Transverse colon (tissue), 4 donors: ENCODE results near the gene DEAF1. TPM values are rescaled to one million over a fixed set of nuclear protein-coding genes. Genes with fewer than 3 reads are reported as not detected.
"Not testable (repeated sequence)": the region's sequence is repeated elsewhere in the genome, so short reads cannot be mapped to it uniquely, and the experiment has no call there.

Experiments
- DNase-seq: peaks from one replicate; pipeline ENCODE4 v3.0.0-alpha.2; 2019
- H3K27ac ChIP-seq, 4 donors: fragments of 200-600 bp; sonication (generic); 2 replicates each; pipeline ENCODE4 v1.5.1; 2016 to 2018; ENCODE audit warnings: inconsistent platforms in 4 of 4
- H3K27me3 ChIP-seq: fragments of 200-600 bp; sonication (generic); 2 replicates; pipeline ENCODE4 v1.5.1; 2017; ENCODE audit warnings: inconsistent platforms
- H3K36me3 ChIP-seq, 4 donors: fragments of 200-600 bp; sonication (generic); 2 replicates each; pipeline ENCODE4 v1.5.1; 2017 to 2019; ENCODE audit warnings: inconsistent platforms in 4 of 4
- H3K4me1 ChIP-seq, 4 donors: fragments of 200-600 bp; sonication (generic); 2 replicates each; pipeline ENCODE4 v1.5.1; 2017 to 2020; ENCODE audit warnings: inconsistent platforms in 4 of 4
- H3K4me3 ChIP-seq, 4 donors: fragments of 200-600 bp; sonication (generic); 1 replicate in 1 of 4; 2 replicates in 3 of 4; pipeline versions ENCODE4 v1.5.1 to v1.6.1; 2017 to 2019; ENCODE audit warnings: inconsistent platforms in 4 of 4
- H3K9me3 ChIP-seq, 2 donors: fragments of 200-600 bp; sonication (generic); 2 replicates each; pipeline ENCODE4 v1.5.1; 2017 to 2019; ENCODE audit warnings: inconsistent platforms in 2 of 2
- EP300 ChIP-seq: sonication (generic); formaldehyde crosslinking; IDR thresholded peaks from one replicate; pipeline ENCODE4 v1.6.1; 2017; ENCODE audit warnings: antibody characterized with exemption, low read depth
- POLR2A ChIP-seq: fragments of 450-650 bp; IDR thresholded peaks from one replicate; pipeline ENCODE4 v1.6.1; 2016; ENCODE audit warnings: antibody characterized with exemption, mild to moderate bottlenecking, moderate library complexity
- POLR2AphosphoS5 ChIP-seq, 3 donors: sonication (generic); formaldehyde crosslinking; IDR thresholded peaks; one replicate each; pipeline ENCODE4 v1.6.1; 2016; ENCODE audit warnings: antibody characterized with exemption in 3 of 3
- WGBS, 2 donors: methylation state at CpG; one replicate each; pipeline ENCODE4 v1.1.5; 2018; ENCODE audit warnings: low coverage in 1 of 2; 5-methylcytosine and 5-hydroxymethylcytosine counted together
- in situ Hi-C, 4 donors: fragments of 200-750 bp; cut with MboI; loops; one replicate each; pipeline versions ENCODE4 v1.15.0 to v1.15.1; 2017; ENCODE audit warnings: low sequenced_read_pairs in 3 of 4, low pct_ligation_motif_present in 1 of 4, low pct_unique_long_range_greater_than_20kb in 1 of 4
- intact Hi-C: fragments of 100-400 bp; cut with DNase I; formaldehyde crosslinking; loops from one replicate; pipeline ENCODE4 v1.15.1; 2023; ENCODE audit warnings: low total_unique reads
- total RNA-seq, 4 donors: library from RNA; depleted of rRNA; stranded (reverse); fragments of >200 nt; gene quantifications; one replicate each; pipeline ENCODE4 v1.1.0, GENCODE V29; 2016
- TF ChIP-seq, protein P1 (sequence below), 5 experiments: fragments of 200-600 bp in 3 of 5; fragments of 450-650 bp in 2 of 5; sonication (generic) in 3 of 5; IDR thresholded peaks; 1 replicate in 2 of 5; 2 replicates in 3 of 5; pipeline ENCODE4 v1.5.1; 2016 to 2017; ENCODE audit warnings: antibody characterized with exemption in 5 of 5, inconsistent platforms in 3 of 5, mild to moderate bottlenecking in 2 of 5, moderate library complexity in 1 of 5

The DEAF1 gene
- total RNA-seq, 4 donors from 2014 or later: 24.4 to 84.5 (median 34.0) TPM

DNA sequence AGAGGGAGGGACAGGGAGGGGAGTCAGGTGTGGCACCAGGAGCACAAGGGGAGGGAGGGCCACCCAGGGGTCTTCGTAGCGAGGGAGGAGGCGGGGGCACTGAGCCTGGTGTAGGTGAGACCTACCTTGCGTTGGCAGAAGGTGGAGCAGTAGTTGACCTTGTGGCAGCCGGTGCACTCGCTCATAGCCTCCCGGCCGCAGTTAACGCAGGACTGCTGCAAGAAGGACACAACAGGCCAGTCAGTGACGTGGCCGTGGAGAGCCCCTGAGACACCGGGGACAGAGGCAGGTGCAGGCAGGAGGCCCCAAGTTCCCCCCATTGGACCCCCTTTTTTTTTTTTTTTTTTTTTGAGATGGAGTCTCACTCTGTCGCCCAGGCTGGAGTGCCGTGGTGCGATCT lies 41.2 kb downstream of the DEAF1 start:
- 80 to 87% methylated on average over 1 to 15 of the region's 15 CpGs for WGBS, 2 donors
- in situ Hi-C loops: no loop called here
- DNase-seq: no peak

DNA sequence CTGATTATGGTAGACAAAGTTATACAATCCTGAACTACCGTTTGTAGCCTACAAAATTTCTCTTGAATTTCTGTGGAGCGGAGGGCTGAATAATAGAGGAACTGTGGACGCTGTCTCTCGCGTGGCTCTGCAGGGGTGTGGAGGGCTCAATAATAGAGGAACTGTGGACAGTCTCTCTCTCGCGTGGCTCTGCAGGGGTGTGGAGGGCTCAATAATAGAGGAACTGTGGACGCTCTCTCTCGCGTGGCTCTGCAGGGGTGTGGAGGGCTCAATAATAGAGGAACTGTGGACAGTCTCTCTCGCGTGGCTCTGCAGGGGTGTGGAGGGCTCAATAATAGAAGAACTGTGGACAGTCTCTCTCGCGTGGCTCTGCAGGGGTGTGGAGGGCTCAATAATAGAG lies 41.9 kb downstream of the DEAF1 start:
- in situ Hi-C loops, DNase-seq, H3K9me3 ChIP-seq, H3K4me3 ChIP-seq, H3K27me3 ChIP-seq, H3K27ac ChIP-seq, H3K36me3 ChIP-seq, intact Hi-C loops: not testable (repeated sequence)
- H3K4me1 ChIP-seq: peaks cover 0 to 17% (median 7%) of the 10 kb centered on the region in 4 donors
- WGBS, 2 donors: 89 to 100% methylated on average over 2 to 14 of the region's 14 CpGs

More for the DNA sequence above, 41.2 kb downstream of the DEAF1 start:
- Histone ChIP-seq H3K36me3 (peaks cover 0 to 2% (median 0%) of the 10 kb centered on the region in 4 donors), H3K4me1 (peaks cover 0 to 17% (median 7%) of the 10 kb centered on the region in 4 donors), H3K4me3 (no peak overlapping the region), H3K27ac (no peak overlapping the region), H3K27me3 (no peaks in the 10 kb centered on the region), H3K9me3 (no peaks in the 10 kb centered on the region)
- intact Hi-C loops: no loop called here
- TF ChIP-seq POLR2AphosphoS5 (IDR thresholded peaks at IDR 0.05) (no peak), POLR2A (no peak), EP300 (no peak)
- TF ChIP-seq, protein P1, sequence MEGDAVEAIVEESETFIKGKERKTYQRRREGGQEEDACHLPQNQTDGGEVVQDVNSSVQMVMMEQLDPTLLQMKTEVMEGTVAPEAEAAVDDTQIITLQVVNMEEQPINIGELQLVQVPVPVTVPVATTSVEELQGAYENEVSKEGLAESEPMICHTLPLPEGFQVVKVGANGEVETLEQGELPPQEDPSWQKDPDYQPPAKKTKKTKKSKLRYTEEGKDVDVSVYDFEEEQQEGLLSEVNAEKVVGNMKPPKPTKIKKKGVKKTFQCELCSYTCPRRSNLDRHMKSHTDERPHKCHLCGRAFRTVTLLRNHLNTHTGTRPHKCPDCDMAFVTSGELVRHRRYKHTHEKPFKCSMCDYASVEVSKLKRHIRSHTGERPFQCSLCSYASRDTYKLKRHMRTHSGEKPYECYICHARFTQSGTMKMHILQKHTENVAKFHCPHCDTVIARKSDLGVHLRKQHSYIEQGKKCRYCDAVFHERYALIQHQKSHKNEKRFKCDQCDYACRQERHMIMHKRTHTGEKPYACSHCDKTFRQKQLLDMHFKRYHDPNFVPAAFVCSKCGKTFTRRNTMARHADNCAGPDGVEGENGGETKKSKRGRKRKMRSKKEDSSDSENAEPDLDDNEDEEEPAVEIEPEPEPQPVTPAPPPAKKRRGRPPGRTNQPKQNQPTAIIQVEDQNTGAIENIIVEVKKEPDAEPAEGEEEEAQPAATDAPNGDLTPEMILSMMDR (IDR thresholded peaks at IDR 0.05): no peak

DNA sequence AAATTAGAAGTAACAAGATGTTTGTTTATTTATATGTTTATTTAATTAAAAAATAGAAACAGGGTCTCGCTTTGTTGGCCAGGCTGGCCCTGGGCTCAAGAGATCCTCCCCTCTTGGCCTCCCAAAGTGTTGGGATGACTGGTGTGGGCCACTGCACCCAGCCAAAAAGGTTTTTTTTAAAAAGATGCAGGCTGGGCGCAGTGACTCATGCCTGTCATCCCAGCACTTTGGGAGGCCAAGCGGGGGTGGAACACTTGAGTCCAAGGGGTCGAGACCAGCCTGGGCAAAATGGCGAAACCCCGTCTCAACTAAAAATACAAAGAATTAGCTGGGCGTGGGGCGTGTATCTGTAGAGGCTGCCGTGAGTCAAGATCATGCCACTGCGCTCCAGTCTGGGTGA lies 44.5 kb downstream of the DEAF1 start:
- H3K36me3 ChIP-seq: peaks cover 0 to 2% (median 0%) of the 10 kb centered on the region in 4 donors
- in situ Hi-C loops: no loop called here
- TF ChIP-seq POLR2A: no peak
- TF ChIP-seq EP300: no peak
- no peak for TF ChIP-seq POLR2AphosphoS5 (IDR thresholded peaks at IDR 0.05)
- TF ChIP-seq, protein P1 (IDR thresholded peaks at IDR 0.05): no peak

DNA sequence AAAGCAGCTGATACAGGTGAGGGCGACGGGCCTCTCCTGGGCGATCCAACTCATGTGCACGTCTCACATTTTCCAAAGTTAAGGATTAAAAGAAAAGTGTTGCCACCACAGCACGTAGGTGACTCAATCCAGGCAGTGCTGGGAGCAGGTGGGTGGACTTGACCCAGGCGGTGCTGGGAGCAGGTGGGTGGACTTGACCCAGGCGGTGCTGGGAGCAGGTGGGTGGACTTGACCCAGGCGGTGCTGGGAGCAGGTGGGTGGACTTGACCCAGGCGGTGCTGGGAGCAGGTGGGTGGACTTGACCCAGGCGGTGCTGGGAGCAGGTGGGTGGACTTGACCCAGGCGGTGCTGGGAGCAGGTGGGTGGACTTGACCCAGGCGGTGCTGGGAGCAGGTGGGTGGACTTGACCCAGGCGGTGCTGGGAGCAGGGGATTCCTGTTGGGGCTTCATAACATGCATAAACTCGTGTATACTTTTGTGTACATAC lies 47.3 kb downstream of the DEAF1 start:
- not testable (repeated sequence) for DNase-seq

More for the DNA sequence above, 44.5 kb downstream of the DEAF1 start:
- Histone ChIP-seq H3K4me3 (no peak overlapping the region), H3K9me3 (no peaks in the 10 kb centered on the region), H3K27me3 (no peaks in the 10 kb centered on the region), H3K27ac (no peak overlapping the region), H3K4me1 (peaks cover 0 to 10% (median 5%) of the 10 kb centered on the region in 4 donors)
- 89 to 91% methylated on average over 4 to 10 of the region's 10 CpGs for WGBS, 2 donors
- DNase-seq: no peak
- intact Hi-C loops: no loop called here

DNA sequence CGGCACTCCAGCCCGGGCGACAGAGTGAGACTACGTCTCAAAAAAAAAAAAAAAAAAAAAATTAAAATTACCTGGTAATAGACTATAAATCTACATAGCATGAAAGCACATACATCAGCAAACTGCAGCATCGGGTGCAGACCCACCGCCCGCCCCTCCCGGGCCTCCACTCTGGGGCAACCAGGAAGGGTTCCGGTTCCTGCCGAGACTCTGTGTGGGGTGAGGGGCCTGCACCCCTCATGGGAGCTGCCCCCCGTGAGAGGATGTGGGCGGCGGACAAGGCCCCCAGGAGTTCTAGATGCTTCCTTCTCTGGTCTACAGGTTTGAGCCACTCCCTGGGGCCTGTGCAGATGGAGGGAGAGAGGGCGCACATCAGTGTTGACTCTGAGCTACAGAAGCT lies 48.8 kb downstream of the DEAF1 start:
- H3K27ac ChIP-seq: no peak overlapping the region
- DNase-seq: no peak
- no peak for TF ChIP-seq POLR2AphosphoS5 (IDR thresholded peaks at IDR 0.05)
- no peak for TF ChIP-seq POLR2A
- TF ChIP-seq EP300: no peak
- TF ChIP-seq, protein P1 (IDR thresholded peaks at IDR 0.05): no peak
- in situ Hi-C loops: no loop called here
- no peak overlapping the region for H3K4me3 ChIP-seq
- WGBS, 2 donors: 82% methylated on average over 14 of the region's 14 CpGs; no CpG with 5 or more reads in 1 of the 2 donors
- H3K4me1 ChIP-seq: no peaks in the 10 kb centered on the region
- peaks cover 0 to 2% (median 0%) of the 10 kb centered on the region in 4 donors for H3K36me3 ChIP-seq
- intact Hi-C loops: no loop called here
- H3K9me3 ChIP-seq: no peaks in the 10 kb centered on the region
- no peaks in the 10 kb centered on the region for H3K27me3 ChIP-seq

More for the DNA sequence above, 47.3 kb downstream of the DEAF1 start:
- H3K36me3 ChIP-seq, intact Hi-C loops, H3K4me3 ChIP-seq, H3K27me3 ChIP-seq, H3K9me3 ChIP-seq, H3K4me1 ChIP-seq, in situ Hi-C loops, H3K27ac ChIP-seq: not testable (repeated sequence)
- 91% methylated on average over 3 to 11 of the region's 14 CpGs for WGBS, 2 donors
